Measurements from ENCODE around the gene RNF115. TPM values are rescaled to one million over a fixed set of nuclear protein-coding genes. Genes with fewer than 3 reads are reported as not detected.

The RNF115 gene
- 7.7 and 9.4 TPM in 2 replicates for total RNA-seq

DNA sequence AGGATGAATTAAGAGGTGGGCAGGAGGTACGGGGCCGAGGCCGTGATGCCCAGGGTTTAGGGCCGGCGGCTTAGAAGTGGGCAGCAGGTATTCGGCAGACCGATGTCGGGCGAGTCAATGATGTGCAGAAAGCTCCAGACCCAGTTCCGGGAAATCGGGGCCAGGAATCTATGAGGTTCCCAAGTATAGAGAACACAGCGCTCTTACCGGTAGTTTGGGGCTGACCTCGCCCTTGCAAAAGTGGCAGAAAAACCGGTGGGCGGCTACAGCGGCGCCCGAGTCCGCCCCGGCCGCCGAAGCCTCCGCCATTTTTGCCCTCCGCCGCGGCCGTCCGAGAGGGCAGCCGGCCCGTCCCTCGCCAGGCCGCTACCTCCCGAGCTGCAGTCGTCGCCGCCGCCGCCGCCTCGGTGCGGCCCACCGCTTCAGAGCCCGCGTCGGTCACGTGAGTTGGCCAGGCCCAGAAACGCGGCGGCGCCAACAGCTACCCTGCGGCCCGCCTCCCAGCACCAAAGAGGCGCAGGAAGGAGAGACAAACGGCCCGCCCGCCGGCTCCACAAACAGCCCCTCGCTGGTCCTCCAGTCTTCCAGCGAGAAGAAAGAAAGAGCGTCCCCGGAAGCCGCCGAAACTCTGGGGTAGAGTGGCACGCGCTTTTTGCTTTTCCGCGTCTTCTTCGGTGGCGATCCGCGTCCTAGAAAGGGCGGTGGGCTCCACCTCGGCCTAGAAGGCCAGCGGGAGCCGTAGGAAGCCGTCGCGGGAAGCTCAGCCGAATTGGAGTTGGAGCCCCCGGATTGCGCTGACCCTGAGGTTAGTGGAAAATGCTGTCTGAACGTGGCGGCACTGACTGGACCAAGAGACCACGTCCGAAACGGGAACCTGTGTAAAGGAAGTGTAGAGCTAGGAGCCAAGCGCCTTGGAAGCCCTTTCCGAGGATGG, at the start of gene RNF115, which contains the start of gene POLR3C:
TSS of gene RNF115 (minus strand) at position 531 of the 934 bp plus-strand sequence. CDS start at position 309, 222 bp downstream.
TSS of gene POLR3C (plus strand) at position 636 of the 934 bp plus-strand sequence. CDS start 1,577 bp downstream, outside the sequence.

DNA sequence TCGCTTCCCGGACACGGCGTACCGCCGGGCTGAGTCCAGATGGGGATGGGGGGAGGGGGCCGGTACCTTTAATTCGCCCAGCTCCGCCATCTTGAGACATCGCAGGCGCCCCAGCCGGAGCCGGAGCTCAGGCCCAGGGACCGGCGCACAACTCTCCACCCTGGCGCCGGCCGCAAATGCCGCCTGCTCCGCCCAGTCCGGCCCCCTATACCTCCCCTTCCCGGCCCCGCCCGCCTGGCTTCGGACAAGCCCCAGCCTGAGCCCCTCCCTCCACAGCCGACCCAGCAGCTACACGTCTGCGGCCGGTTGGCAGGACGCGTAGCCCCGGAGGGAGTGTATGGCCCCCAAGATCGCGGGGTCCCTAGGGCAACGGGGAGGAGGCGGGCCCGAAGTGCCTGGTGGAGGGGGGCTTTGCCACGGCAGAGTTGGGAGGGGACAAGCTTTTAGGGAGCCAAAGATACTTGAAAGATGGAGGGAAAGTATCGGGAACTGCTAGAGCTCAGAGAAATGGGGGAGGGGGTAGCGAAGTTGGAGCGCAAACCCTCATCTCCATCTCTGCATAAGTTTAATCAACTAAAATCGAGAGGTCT, 35.1 kb upstream of the RNF115 start, which contains the start of gene PIAS3:
TSS of gene PIAS3 (minus strand) at position 181 of the 590 bp plus-strand sequence. CDS start at position 90, 91 bp downstream.

DNA sequence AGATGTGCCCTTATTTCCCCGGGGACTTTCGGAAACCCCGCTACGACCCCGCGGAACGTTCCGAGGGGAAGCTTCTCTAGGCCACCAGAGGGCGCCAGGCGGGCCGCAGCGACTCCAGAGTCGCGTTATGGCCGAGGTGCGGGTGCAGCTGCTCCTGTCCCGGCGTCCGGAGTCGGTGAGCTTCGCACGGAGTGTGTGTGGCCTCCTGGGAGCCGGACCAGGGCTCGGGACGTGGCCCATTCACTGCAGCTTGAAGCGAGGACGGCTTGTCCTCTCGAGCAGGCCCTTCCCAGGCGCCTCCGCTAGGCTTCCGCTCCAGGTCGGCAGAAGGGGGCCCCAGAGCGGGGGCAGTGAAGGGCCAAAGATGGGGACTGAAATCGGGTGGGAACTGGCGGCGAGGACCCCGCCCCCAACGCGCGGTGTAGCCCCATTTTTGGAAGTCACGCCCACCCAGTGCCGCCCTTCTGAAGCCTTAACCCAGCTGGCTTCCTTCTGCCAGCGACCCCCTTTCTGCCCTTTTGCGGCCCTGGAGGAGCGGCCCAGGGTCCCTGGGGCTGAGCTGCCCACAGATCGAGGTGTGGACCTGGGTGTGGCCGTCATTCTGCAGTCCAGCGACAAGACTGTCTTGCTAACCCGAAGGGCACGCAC, 21.7 kb upstream of the RNF115 start, which contains the start of gene NUDT17:
TSS of gene NUDT17 (plus strand) at position 117 of the 648 bp plus-strand sequence. CDS start at position 128, 11 bp downstream.

DNA sequence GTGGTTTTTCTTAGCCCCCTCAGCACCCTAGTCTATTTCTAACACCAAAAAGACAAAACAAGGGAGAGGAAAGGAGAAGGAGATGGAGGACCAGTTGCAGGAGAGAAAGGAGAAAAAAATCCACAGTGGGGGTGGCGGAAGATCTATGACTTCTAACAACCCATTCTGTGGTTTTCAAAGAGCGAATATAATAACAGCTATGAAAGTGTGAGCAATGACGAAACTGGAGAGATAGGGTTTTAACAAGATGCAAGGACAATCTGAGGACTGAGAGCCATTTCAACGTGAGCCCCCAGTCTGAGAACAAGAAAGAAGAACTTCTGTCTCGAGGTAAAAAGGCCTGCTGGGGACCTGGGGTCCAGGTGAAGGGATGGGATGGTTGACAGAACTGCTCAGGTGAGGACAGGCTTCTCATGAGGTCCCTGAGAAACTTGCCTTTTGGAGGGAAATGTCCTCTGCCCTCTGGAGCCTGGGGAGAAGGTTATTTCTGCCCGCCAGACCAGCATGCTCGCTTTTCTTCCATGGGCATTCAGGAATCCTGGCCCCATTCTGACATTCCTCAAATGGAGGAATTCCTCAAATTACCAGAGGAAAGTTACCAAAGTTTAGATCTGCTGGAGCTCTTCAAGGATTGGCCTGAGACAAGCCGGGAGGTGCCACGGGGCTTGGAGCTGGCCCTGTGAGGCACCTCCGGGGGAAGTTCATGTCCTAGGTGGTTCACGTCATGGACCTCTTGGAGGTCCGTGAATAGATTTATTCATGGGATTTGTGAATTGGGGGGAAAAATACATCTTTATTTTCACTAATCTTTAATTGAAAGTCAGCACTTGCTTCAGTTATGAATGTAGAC, 104.4 kb downstream of the RNF115 start, which contains the start of gene CD160:
TSS of gene CD160 (plus strand) at position 270 of the 850 bp plus-strand sequence. CDS start 8,829 bp downstream, outside the sequence.

DNA sequence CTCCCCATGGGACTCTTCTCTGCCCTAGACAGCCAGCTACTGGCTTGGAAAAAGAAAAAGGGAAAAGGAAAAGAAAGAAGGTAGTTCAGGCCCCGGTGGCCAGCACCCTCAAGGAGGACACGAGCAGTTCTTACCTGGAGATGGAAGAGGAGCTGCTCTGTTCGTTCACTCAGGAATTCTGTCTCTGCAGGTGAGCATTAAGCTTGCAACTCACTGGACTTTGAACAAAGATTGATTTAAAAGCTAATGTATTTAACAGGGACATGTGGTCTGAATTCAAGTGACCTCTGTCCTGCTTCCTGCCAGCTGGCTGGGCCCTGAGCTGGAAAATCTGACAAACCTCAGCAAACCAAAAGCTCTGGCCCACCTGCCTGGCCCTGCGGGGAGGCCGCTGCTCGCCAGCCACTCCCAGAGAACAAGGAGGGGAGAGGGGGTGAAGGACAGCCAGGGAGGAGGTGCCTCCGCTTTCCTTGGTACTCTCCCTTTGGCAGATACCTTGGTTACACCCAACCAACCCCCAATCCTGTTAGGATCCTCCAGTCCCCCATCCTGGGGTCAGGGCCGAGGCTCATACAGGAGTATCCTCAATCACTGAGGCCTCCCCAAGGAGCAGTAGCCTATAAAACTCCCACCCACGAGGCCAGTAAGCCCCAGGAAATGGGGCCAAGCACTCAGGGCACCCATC, 116.6 kb downstream of the RNF115 start, which contains the start of gene PDZK1:
TSS of gene PDZK1 (minus strand) at position 186 of the 685 bp plus-strand sequence. CDS start 19,347 bp downstream, outside the sequence.

Other genes starting within 250 kb of the RNF115 start
- 15.7 and 16.1 TPM in 2 replicates for gene GPR89A, start 216.1 kb downstream of the RNF115 start, total RNA-seq
- 0.49 and 11.3 TPM in 2 replicates for gene PDZK1, start 116.7 kb downstream of the RNF115 start, total RNA-seq
- gene CD160, start 104.6 kb downstream of the RNF115 start, total RNA-seq = not detected in 2 replicates
- 29.5 and 30.5 TPM in 2 replicates for gene POLR3C, start 105 bp upstream of the RNF115 start, total RNA-seq
- gene NUDT17, start 21.5 kb upstream of the RNF115 start, total RNA-seq = 2.8 and 4.1 TPM in 2 replicates
- 29.7 and 31.9 TPM in 2 replicates for gene PIAS3, start 35.0 kb upstream of the RNF115 start, total RNA-seq
- 0.13 and 0.49 TPM in 2 replicates for gene ANKRD35, start 61.8 kb upstream of the RNF115 start, total RNA-seq
- 3.1 and 8.4 TPM in 2 replicates for gene ITGA10, start 86.0 kb upstream of the RNF115 start, total RNA-seq
- gene PEX11B, start 94.6 kb upstream of the RNF115 start, total RNA-seq = 20.7 and 30.2 TPM in 2 replicates
- gene RBM8A, start 103.4 kb upstream of the RNF115 start, total RNA-seq = 54.4 and 130 TPM in 2 replicates
- gene LIX1L, start 133.9 kb upstream of the RNF115 start, total RNA-seq = 30.0 and 32.6 TPM in 2 replicates
- 1.0 and 1.1 TPM in 2 replicates for gene ANKRD34A, start 140.5 kb upstream of the RNF115 start, total RNA-seq
- 6.5 and 12.9 TPM in 2 replicates for gene POLR3GL, start 140.6 kb upstream of the RNF115 start, total RNA-seq
- 18.7 and 484 TPM in 2 replicates for gene TXNIP, start 172.5 kb upstream of the RNF115 start, total RNA-seq
- not detected in 2 replicates for gene HJV, start 197.6 kb upstream of the RNF115 start, total RNA-seq